Breast epithelium (tissue), 3 donors: ENCODE measurements around the gene DDX43.

Experiments
- CTCF ChIP-seq, 3 donors: fragments of 450-650 bp; IDR thresholded peaks; one replicate each; pipeline ENCODE4 v1.5.1; 2016 to 2017; ENCODE audit warnings: antibody characterized with exemption in 3 of 3, mild to moderate bottlenecking in 3 of 3, moderate library complexity in 3 of 3
- POLR2A ChIP-seq: fragments of 450-650 bp; IDR thresholded peaks from one replicate; pipeline ENCODE4 v1.6.1; 2016; ENCODE audit warnings: antibody characterized with exemption, mild to moderate bottlenecking, moderate library complexity

GRCh38 chr6:73377225-73377624 is 17.4 kb upstream of the DDX43 start:
- TF ChIP-seq CTCF (IDR thresholded peaks at IDR 0.05) = no peak
- TF ChIP-seq POLR2A = no peak
